ENCODE measurements around the gene MTMR2.

DNA sequence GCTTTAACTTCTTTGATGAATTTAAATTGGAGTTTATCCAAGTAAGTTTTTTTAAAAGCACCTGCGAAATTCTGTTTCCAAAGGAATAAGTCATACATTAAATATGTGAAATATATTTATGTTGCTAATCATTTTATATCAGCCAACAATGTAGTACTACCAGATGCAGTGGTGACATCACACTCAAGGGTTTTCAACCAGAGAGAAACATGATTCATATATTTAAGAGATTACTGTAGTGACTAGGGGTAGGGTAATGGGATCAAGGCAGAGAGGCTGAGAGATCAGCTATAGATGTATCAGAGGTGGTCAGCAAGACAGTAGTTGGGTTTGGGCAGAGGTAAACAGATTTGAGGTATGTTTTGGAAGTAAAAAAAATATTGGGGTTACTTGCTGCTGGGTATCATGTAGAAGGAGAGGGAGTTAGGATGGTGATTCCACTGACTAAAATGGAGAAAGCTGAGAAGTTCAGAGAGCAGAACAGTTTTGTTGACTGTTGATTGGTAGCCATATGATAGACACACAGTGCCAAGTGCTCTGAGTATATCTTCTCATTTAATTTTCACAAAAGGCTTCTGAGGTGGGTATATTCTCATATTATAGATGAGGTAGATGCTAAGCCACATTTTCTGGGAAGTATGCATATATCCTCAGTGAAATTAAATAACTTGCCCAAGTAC is 94.2 kb downstream of the MTMR2 start:
- TF ChIP-seq, protein P1, sequence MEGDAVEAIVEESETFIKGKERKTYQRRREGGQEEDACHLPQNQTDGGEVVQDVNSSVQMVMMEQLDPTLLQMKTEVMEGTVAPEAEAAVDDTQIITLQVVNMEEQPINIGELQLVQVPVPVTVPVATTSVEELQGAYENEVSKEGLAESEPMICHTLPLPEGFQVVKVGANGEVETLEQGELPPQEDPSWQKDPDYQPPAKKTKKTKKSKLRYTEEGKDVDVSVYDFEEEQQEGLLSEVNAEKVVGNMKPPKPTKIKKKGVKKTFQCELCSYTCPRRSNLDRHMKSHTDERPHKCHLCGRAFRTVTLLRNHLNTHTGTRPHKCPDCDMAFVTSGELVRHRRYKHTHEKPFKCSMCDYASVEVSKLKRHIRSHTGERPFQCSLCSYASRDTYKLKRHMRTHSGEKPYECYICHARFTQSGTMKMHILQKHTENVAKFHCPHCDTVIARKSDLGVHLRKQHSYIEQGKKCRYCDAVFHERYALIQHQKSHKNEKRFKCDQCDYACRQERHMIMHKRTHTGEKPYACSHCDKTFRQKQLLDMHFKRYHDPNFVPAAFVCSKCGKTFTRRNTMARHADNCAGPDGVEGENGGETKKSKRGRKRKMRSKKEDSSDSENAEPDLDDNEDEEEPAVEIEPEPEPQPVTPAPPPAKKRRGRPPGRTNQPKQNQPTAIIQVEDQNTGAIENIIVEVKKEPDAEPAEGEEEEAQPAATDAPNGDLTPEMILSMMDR (IDR thresholded peaks at IDR 0.05 in 2 of 3, conservative IDR thresholded peaks at IDR 0.05 in 1 of 3; ENCODE audit: control insufficient read depth in 2 of 3, extremely low read depth in 1 of 3, insufficient read depth in 1 of 3, low read depth in 3 of 3, low read length in 3 of 3), result no peak
- TF ChIP-seq CHD4 (IDR thresholded peaks at IDR 0.05) (no peak), BHLHE40 (IDR thresholded peaks at IDR 0.05; ENCODE audit: borderline replicate concordance in 1 of 2, low read depth in 2 of 2, low read length in 1 of 2) (no peak), MYC (IDR thresholded peaks at IDR 0.05; ENCODE audit: insufficient read depth, insufficient read length, insufficient replicate concordance, low read length, severe bottlenecking) (no peak), JUND (IDR thresholded peaks at IDR 0.05; ENCODE audit: low read depth, low read length) (no peak), SMC3 (IDR thresholded peaks at IDR 0.05; ENCODE audit: borderline replicate concordance, low read length) (no peak), POLR2A (IDR thresholded peaks at IDR 0.05; ENCODE audit: low read depth, low read length) (no peak), POLR2AphosphoS5 (IDR thresholded peaks at IDR 0.05; ENCODE audit: low read length) (no peak), HDAC2 (IDR thresholded peaks at IDR 0.05) (no peak)
- TF ChIP-seq, protein P2, sequence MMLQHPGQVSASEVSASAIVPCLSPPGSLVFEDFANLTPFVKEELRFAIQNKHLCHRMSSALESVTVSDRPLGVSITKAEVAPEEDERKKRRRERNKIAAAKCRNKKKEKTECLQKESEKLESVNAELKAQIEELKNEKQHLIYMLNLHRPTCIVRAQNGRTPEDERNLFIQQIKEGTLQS (IDR thresholded peaks at IDR 0.05; ENCODE audit: borderline replicate concordance, extremely low read depth, low read depth, low read length), result no peak
